Lung (tissue), 12 donors: ENCODE measurements around the gene PNMA8C. TPM values are rescaled to one million over a fixed set of nuclear protein-coding genes. Genes with fewer than 3 reads are reported as not detected.
A peak's percentile ranks its signal among the peaks of the same experiment; 100 is the strongest.

Source experiments
- ATAC-seq: fragments of 200-7000 bp; cut with Tn5 transposase; one replicate; pipeline ENCODE4 v1.9.1; 2020; ENCODE audit warnings: moderate number of reproducible peaks; ENCODE audit not compliant: insufficient read depth, low FRiP score
- DNase-seq, 3 donors: peaks; one replicate each; pipeline ENCODE4 v3.0.0-alpha.2; 2013 to 2017
- H3K27ac ChIP-seq, 2 donors: one replicate each; pipeline ENCODE4 v1.5.1; 2013; ENCODE audit warnings: mild to moderate bottlenecking in 2 of 2, moderate library complexity in 2 of 2, control low read depth in 1 of 2, inconsistent platforms in 1 of 2, low read depth in 1 of 2, low read length in 1 of 2
- H3K27me3 ChIP-seq, 3 donors: one replicate each; pipeline ENCODE4 v1.5.1; 2013; ENCODE audit warnings: low read length in 2 of 3; ENCODE audit not compliant: control insufficient read depth in 3 of 3, insufficient read depth in 3 of 3
- H3K36me3 ChIP-seq, 4 donors: one replicate each; pipeline ENCODE4 v1.5.1; 2013; ENCODE audit warnings: low read length in 4 of 4, mild to moderate bottlenecking in 1 of 4, moderate library complexity in 1 of 4; ENCODE audit not compliant: control insufficient read depth in 4 of 4, insufficient read depth in 4 of 4
- H3K4me1 ChIP-seq, 5 donors: one replicate each; pipeline ENCODE4 v1.5.1; 2013; ENCODE audit warnings: low read length in 5 of 5, mild to moderate bottlenecking in 2 of 5, moderate library complexity in 1 of 5; ENCODE audit not compliant: control insufficient read depth in 5 of 5, insufficient read depth in 5 of 5
- H3K4me3 ChIP-seq: one replicate; pipeline ENCODE4 v1.5.1; 2013; ENCODE audit warnings: mild to moderate bottlenecking, control low read depth, moderate library complexity
- H3K9ac ChIP-seq, 2 donors: one replicate each; pipeline ENCODE4 v1.5.1; 2013; ENCODE audit warnings: low read length in 2 of 2, control low read depth in 1 of 2; ENCODE audit not compliant: insufficient read depth in 1 of 2
- H3K9me3 ChIP-seq, 4 donors: one replicate each; pipeline ENCODE4 v1.5.1; 2013; ENCODE audit warnings: low read length in 3 of 4, mild to moderate bottlenecking in 1 of 4, moderate library complexity in 1 of 4; ENCODE audit not compliant: control insufficient read depth in 4 of 4, insufficient read depth in 3 of 4
- CTCF ChIP-seq: IDR thresholded peaks from 2 replicates; pipeline ENCODE4 v1.5.1; 2012; ENCODE audit warnings: mild to moderate bottlenecking; ENCODE audit errors: control extremely low read depth, extremely low read depth
- WGBS, 2 donors: extraction: QIAGEN DNeasy Blood & Tissue Kit; methylation state at CpG; one replicate each; pipeline ENCODE4 v1.1.7; 2013; 5-methylcytosine and 5-hydroxymethylcytosine counted together
- polyA plus RNA-seq, 2 donors: library from polyadenylated mRNA; stranded (reverse); fragments of 200-250 nt; gene quantifications; one replicate each; pipeline ENCODE4 v1.2.1, GENCODE V29; 2013
- total RNA-seq, 2 donors: library from RNA; depleted of rRNA in 1 of 2; stranded (reverse); fragments of >200 nt in 1 of 2; gene quantifications; one replicate each; pipeline ENCODE4 v1.2.1, GENCODE V29; 2014 to 2021
- donor health status: control.
- donor health status: control.
- donor health status: Bipolar disorder and iron deficiency.
- donor health status: healthy.
- donor health status: DM: yes; HTN: yes; CAD: no.

The PNMA8C gene
- total and polyA plus RNA-seq, 4 donors = 0.04 to 1.2 (median 0.47) TPM

GRCh38 chr19:46409191-46409590 is 19.5 kb downstream of the PNMA8C start:
- no peak for TF ChIP-seq CTCF
- Histone ChIP-seq H3K9me3 (peaks cover 0 to under 1% (median 0%) of the 10 kb centered on the region in 4 donors), H3K27me3 (no peaks in the 10 kb centered on the region), H3K4me3 (no peak overlapping the region), H3K27ac (no peak overlapping the region), H3K4me1 (peaks cover 0 to 49% (median 23%) of the 10 kb centered on the region in 5 donors), H3K9ac (no peak overlapping the region), H3K36me3 (peaks cover 0 to 13% (median 2%) of the 10 kb centered on the region in 4 donors)
- 63 to 64% methylated on average over 3 of the region's 3 CpGs for WGBS, 2 donors
- no peak for ATAC-seq
- DNase-seq = peak in 1 of 3 donors; percentile 62

GRCh38 chr19:46408664-46409039 is 20.1 kb downstream of the PNMA8C start:
- H3K9me3 ChIP-seq = peaks cover 0 to 2% (median 0%) of the 10 kb centered on the region in 4 donors
- H3K9ac ChIP-seq = peak overlapping the region; percentile 37 to 44
- no peak for TF ChIP-seq CTCF
- peaks cover 0 to 13% (median 2%) of the 10 kb centered on the region in 4 donors for H3K36me3 ChIP-seq
- H3K4me3 ChIP-seq = no peak overlapping the region
- no peaks in the 10 kb centered on the region for H3K27me3 ChIP-seq
- H3K4me1 ChIP-seq = peaks cover 0 to 49% (median 21%) of the 10 kb centered on the region in 5 donors
- DNase-seq (peak; percentile 85 to 93 (median 86)), ATAC-seq (no peak)
- WGBS, 2 donors = 5 to 8% methylated on average over 11 of the region's 11 CpGs
- peak overlapping the region in 1 of 2 donors; percentile 59 for H3K27ac ChIP-seq

- Histone ChIP-seq H3K27me3 (no peaks in the 10 kb centered on the region), H3K4me1 (peaks cover 0 to 51% (median 20%) of the 10 kb centered on the region in 5 donors), H3K36me3 (peaks cover 0 to 13% (median 2%) of the 10 kb centered on the region in 4 donors), H3K27ac (peak overlapping the region; percentile 16 to 59), H3K9me3 (peaks cover 0 to 2% (median 0%) of the 10 kb centered on the region in 4 donors), H3K9ac (peak overlapping the region; percentile 37 to 44), H3K4me3 (no peak overlapping the region)
- DNase-seq (peak in 2 of 3 donors; percentile 40 to 48), ATAC-seq (no peak)
- WGBS, 2 donors = 28 to 29% methylated on average over 23 of the region's 23 CpGs
- TF ChIP-seq CTCF = no peak
These were observed 20.7 kb downstream of the PNMA8C start for GRCh38 chr19:46407856-46408663.
